ENCODE results near the gene IER5.
"Not testable (repeated sequence)": the region's sequence is repeated elsewhere in the genome, so short reads cannot be mapped to it uniquely, and the experiment has no call there.

IER5 gene

GRCh38 chr1:181113059-181113641 lies 24.6 kb downstream of the IER5 start:
- no peak for DNase-seq (ENCODE audit: extremely low read depth in 1 of 2, low read depth in 1 of 2)

- no peak for DNase-seq (ENCODE audit: extremely low read depth in 1 of 2, low read depth in 1 of 2)
Measured at GRCh38 chr1:181114574-181115367, 26.3 kb downstream of the IER5 start.

GRCh38 chr1:181115368-181115684 lies 26.8 kb downstream of the IER5 start:
- DNase-seq (ENCODE audit: extremely low read depth in 1 of 2, low read depth in 1 of 2) = no peak

- not testable (repeated sequence) for DNase-seq (ENCODE audit: extremely low read depth in 1 of 2, low read depth in 1 of 2)
Measured at GRCh38 chr1:181115971-181116370, 27.5 kb downstream of the IER5 start.

- no peak for DNase-seq (ENCODE audit: extremely low read depth in 1 of 2, low read depth in 1 of 2)
Measured at GRCh38 chr1:181116819-181117390, 28.4 kb downstream of the IER5 start.

GRCh38 chr1:181117648-181118449 lies 29.3 kb downstream of the IER5 start:
- no peak for DNase-seq (ENCODE audit: extremely low read depth in 1 of 2, low read depth in 1 of 2)

- no peak for DNase-seq (ENCODE audit: extremely low read depth in 1 of 2, low read depth in 1 of 2)
Measured at GRCh38 chr1:181119093-181119989, 30.8 kb downstream of the IER5 start.

GRCh38 chr1:181120924-181121323 lies 32.4 kb downstream of the IER5 start:
- no peak for DNase-seq (ENCODE audit: extremely low read depth in 1 of 2, low read depth in 1 of 2)

- DNase-seq (ENCODE audit: extremely low read depth in 1 of 2, low read depth in 1 of 2) = no peak
Measured at GRCh38 chr1:181121498-181121897, 33.0 kb downstream of the IER5 start.

GRCh38 chr1:181122222-181122621 lies 33.7 kb downstream of the IER5 start:
- DNase-seq (ENCODE audit: extremely low read depth in 1 of 2, low read depth in 1 of 2) = no peak

- no peak for DNase-seq (ENCODE audit: extremely low read depth in 1 of 2, low read depth in 1 of 2)
Measured at GRCh38 chr1:181123173-181123572, 34.7 kb downstream of the IER5 start.

- DNase-seq (ENCODE audit: extremely low read depth in 1 of 2, low read depth in 1 of 2) = no peak
Measured at GRCh38 chr1:181124291-181124751, 35.8 kb downstream of the IER5 start.

- DNase-seq (ENCODE audit: extremely low read depth in 1 of 2, low read depth in 1 of 2) = no peak
Measured at GRCh38 chr1:181126289-181126688, 37.8 kb downstream of the IER5 start.

GRCh38 chr1:181126871-181127587 lies 38.5 kb downstream of the IER5 start:
- no peak for DNase-seq (ENCODE audit: extremely low read depth in 1 of 2, low read depth in 1 of 2)

- no peak for DNase-seq (ENCODE audit: extremely low read depth in 1 of 2, low read depth in 1 of 2)
Measured at GRCh38 chr1:181127898-181128453, 39.5 kb downstream of the IER5 start.

- DNase-seq (ENCODE audit: extremely low read depth in 1 of 2, low read depth in 1 of 2) = no peak
Measured at GRCh38 chr1:181128592-181129497, 40.3 kb downstream of the IER5 start.

GRCh38 chr1:181129771-181130606 lies 41.5 kb downstream of the IER5 start:
- no peak for DNase-seq (ENCODE audit: extremely low read depth in 1 of 2, low read depth in 1 of 2)

All from stimulated activated CD8-positive, alpha-beta memory T cell treated with anti-CD3 and anti-CD28 coated beads, Interleukin-7, amount 100 ng/mL, for 48 hours (primary cell).